ENCODE results near the gene ENTREP1.

Gene ENTREP1

GRCh38 chr9:69347607-69348006 lies 22.6 kb downstream of the ENTREP1 start:
- no peak for DNase-seq (ENCODE audit: low read depth)
- no peak overlapping the region for H3K4me3 ChIP-seq (ENCODE audit: low read depth, low read length)
- TF ChIP-seq POLR2A (IDR thresholded peaks at IDR 0.05; ENCODE audit: extremely low read depth, insufficient read length) = no peak
- no peak for TF ChIP-seq MAX (IDR thresholded peaks at IDR 0.05; ENCODE audit: low read depth, low read length)

- TF ChIP-seq POLR2A (IDR thresholded peaks at IDR 0.05; ENCODE audit: extremely low read depth, insufficient read length) (no peak), MAX (IDR thresholded peaks at IDR 0.05; ENCODE audit: low read depth, low read length) (no peak), CTCF (IDR thresholded peaks at IDR 0.05; ENCODE audit: low read depth, low read length) (no peak)
- H3K4me3 ChIP-seq (ENCODE audit: low read depth, low read length) = no peak overlapping the region
Measured at GRCh38 chr9:69351227-69351626, 26.2 kb downstream of the ENTREP1 start.

GRCh38 chr9:69355232-69355631 lies 30.2 kb downstream of the ENTREP1 start:
- no peak overlapping the region for H3K4me3 ChIP-seq (ENCODE audit: low read depth, low read length)
- TF ChIP-seq MAX (IDR thresholded peaks at IDR 0.05; ENCODE audit: low read depth, low read length) (no peak), CTCF (IDR thresholded peaks at IDR 0.05; ENCODE audit: low read depth, low read length) (no peak), MYC (IDR thresholded peaks at IDR 0.05; ENCODE audit: low read depth, low read length) (no peak), POLR2A (IDR thresholded peaks at IDR 0.05; ENCODE audit: extremely low read depth, insufficient read length) (no peak)
- no peak for DNase-seq (ENCODE audit: low read depth)

More at GRCh38 chr9:69351227-69351626, 26.2 kb downstream of the ENTREP1 start:
- DNase-seq (ENCODE audit: low read depth) = no peak

DNA sequence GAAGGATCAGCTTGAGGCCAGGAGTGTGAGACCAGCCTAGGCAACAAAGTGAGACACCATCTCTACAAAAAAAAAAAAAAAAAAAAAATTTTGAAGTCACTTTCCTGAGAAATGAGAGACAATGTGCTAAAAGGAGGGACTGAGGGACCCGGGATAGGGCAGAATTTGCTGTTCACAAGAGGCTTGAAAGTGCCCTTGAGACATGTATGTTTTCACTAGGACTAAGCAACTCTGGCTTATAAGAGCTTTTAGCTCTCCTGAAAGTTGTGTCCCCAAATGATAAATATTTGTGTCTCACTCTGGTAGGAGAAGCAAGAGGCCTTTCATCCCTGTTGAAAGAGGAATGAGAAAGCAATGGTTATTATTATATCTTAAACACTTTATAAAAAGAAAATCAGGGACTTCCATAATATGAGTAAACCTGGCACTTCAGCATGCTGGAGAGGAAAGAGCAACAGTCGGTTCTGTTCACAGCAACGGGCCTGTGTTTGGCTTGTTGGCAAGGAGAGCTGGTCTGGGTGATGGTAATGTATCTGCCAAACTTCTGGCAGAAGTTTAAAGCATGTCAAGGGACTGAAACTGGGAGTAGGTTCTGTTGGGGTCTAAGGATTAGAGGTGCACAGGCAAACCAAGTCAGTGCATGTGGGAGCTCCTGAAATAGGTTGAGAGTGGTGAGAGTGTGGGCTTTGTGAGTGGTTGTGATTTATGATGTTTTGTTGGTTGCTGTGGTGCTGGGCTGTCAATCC lies 32.2 kb downstream of the ENTREP1 start:
- H3K4me3 ChIP-seq (ENCODE audit: low read depth, low read length) = no peak overlapping the region
- TF ChIP-seq POLR2A (IDR thresholded peaks at IDR 0.05; ENCODE audit: extremely low read depth, insufficient read length) (no peak), MAX (IDR thresholded peaks at IDR 0.05; ENCODE audit: low read depth, low read length) (no peak), CTCF (IDR thresholded peaks at IDR 0.05; ENCODE audit: low read depth, low read length) (no peak), MYC (IDR thresholded peaks at IDR 0.05; ENCODE audit: low read depth, low read length) (no peak)
- DNase-seq (ENCODE audit: low read depth) = no peak

- TF ChIP-seq MAX (IDR thresholded peaks at IDR 0.05; ENCODE audit: low read depth, low read length) (no peak), CTCF (IDR thresholded peaks at IDR 0.05; ENCODE audit: low read depth, low read length) (no peak), MYC (IDR thresholded peaks at IDR 0.05; ENCODE audit: low read depth, low read length) (no peak), POLR2A (IDR thresholded peaks at IDR 0.05; ENCODE audit: extremely low read depth, insufficient read length) (no peak)
- DNase-seq (ENCODE audit: low read depth) = no peak
- no peak overlapping the region for H3K4me3 ChIP-seq (ENCODE audit: low read depth, low read length)
Measured at GRCh38 chr9:69357821-69358220, 32.8 kb downstream of the ENTREP1 start.

GRCh38 chr9:69363191-69363590 lies 38.2 kb downstream of the ENTREP1 start:
- TF ChIP-seq MAX (IDR thresholded peaks at IDR 0.05; ENCODE audit: low read depth, low read length) (no peak), CTCF (IDR thresholded peaks at IDR 0.05; ENCODE audit: low read depth, low read length) (no peak), MYC (IDR thresholded peaks at IDR 0.05; ENCODE audit: low read depth, low read length) (no peak), POLR2A (IDR thresholded peaks at IDR 0.05; ENCODE audit: extremely low read depth, insufficient read length) (no peak)
- no peak overlapping the region for H3K4me3 ChIP-seq (ENCODE audit: low read depth, low read length)
- DNase-seq (ENCODE audit: low read depth) = no peak
